CD14-positive monocyte (primary cell): ENCODE results near the gene RASAL2. TPM values are rescaled to one million over a fixed set of nuclear protein-coding genes. Genes with fewer than 3 reads are reported as not detected.

ENCODE experiments used
- DNase-seq, 3 donors: peaks; one replicate each; pipeline ENCODE4 v3.0.0-alpha.2; 2011 to 2022
- H2AFZ ChIP-seq: 2 replicates; pipeline ENCODE4 v1.6.0; 2012; ENCODE audit warnings: mild to moderate bottlenecking, low read depth, low read length, inconsistent platforms; ENCODE audit not compliant: insufficient read depth, poor library complexity, severe bottlenecking
- H3K27ac ChIP-seq, 2 donors: 1 replicate in 1 of 2; 2 replicates in 1 of 2; pipeline ENCODE4 v1.5.1; 2012 to 2013; ENCODE audit warnings: low read length in 2 of 2, control low read depth in 1 of 2, inconsistent platforms in 1 of 2, low read depth in 1 of 2, mild to moderate bottlenecking in 1 of 2
- H3K27me3 ChIP-seq, 2 donors: one replicate each; pipeline versions ENCODE4 v1.6.0 to v1.6.1; 2011 to 2013; ENCODE audit warnings: low read length in 2 of 2; ENCODE audit not compliant: control insufficient read depth in 2 of 2, insufficient read depth in 2 of 2
- H3K36me3 ChIP-seq, 2 donors: replicated peaks in 1 of 2; 1 replicate in 1 of 2; 2 replicates in 1 of 2; pipeline versions ENCODE4 v1.5.1 to v1.6.1; 2012 to 2013; ENCODE audit warnings: low read length in 2 of 2, control low read depth in 1 of 2, inconsistent platforms in 1 of 2, mild to moderate bottlenecking in 1 of 2; ENCODE audit not compliant: insufficient read depth in 2 of 2, control insufficient read depth in 1 of 2
- H3K4me1 ChIP-seq, 2 donors: 1 replicate in 1 of 2; 2 replicates in 1 of 2; pipeline versions ENCODE4 v1.5.1 to v1.6.1; 2012 to 2013; ENCODE audit warnings: low read length in 2 of 2, control low read depth in 1 of 2, inconsistent platforms in 1 of 2, mild to moderate bottlenecking in 1 of 2, moderate library complexity in 1 of 2; ENCODE audit not compliant: insufficient read depth in 2 of 2, control insufficient read depth in 1 of 2
- H3K4me2 ChIP-seq: replicated peaks from 2 replicates; pipeline ENCODE3; 2012; ENCODE audit warnings: low read length, moderate library complexity, mild to moderate bottlenecking; ENCODE audit not compliant: poor library complexity, severe bottlenecking; ENCODE audit errors: extremely low read depth
- H3K4me3 ChIP-seq, 3 experiments: fragments of 200-600 bp in 1 of 3; sonication (generic) in 1 of 3; replicated peaks in 1 of 3; 1 replicate in 2 of 3; 2 replicates in 1 of 3; pipeline ENCODE4 v1.5.1; 2011 to 2013; ENCODE audit warnings: low read length in 3 of 3, mild to moderate bottlenecking in 3 of 3, control low read depth in 2 of 3, low read depth in 2 of 3, inconsistent platforms in 1 of 3, moderate library complexity in 1 of 3
- H3K79me2 ChIP-seq: 2 replicates; pipeline ENCODE4 v1.6.0; 2012; ENCODE audit warnings: mild to moderate bottlenecking, control low read depth, inconsistent platforms, low read length, moderate library complexity; ENCODE audit not compliant: insufficient read depth
- H3K9ac ChIP-seq: 2 replicates; pipeline ENCODE4 v1.6.0; 2017; ENCODE audit warnings: low read length, mild to moderate bottlenecking; ENCODE audit not compliant: insufficient read depth, poor library complexity, severe bottlenecking
- H3K9me3 ChIP-seq, 2 donors: replicated peaks in 1 of 2; 1 replicate in 1 of 2; 2 replicates in 1 of 2; pipeline versions ENCODE4 v1.5.1 to v1.6.1; 2012 to 2013; ENCODE audit warnings: low read length in 2 of 2, control low read depth in 1 of 2; ENCODE audit not compliant: control insufficient read depth in 1 of 2, insufficient read depth in 1 of 2
- H4K20me1 ChIP-seq: 2 replicates; pipeline ENCODE4 v1.6.0; 2012; ENCODE audit warnings: mild to moderate bottlenecking, low read length, control low read depth, moderate library complexity; ENCODE audit not compliant: insufficient read depth
- H3K27ac Mint-ChIP-seq, 7 donors: one replicate each; pipeline ENCODE4 v1.8.0; 2020; ENCODE audit warnings: mild to moderate bottlenecking in 7 of 7, mixed read lengths in 7 of 7, moderate library complexity in 6 of 7, inconsistent platforms in 2 of 7
- H3K27me3 Mint-ChIP-seq, 3 donors: one replicate each; pipeline ENCODE4 v1.8.0; 2021 to 2022; ENCODE audit warnings: low read depth in 3 of 3, mild to moderate bottlenecking in 3 of 3, mixed read lengths in 3 of 3, moderate library complexity in 3 of 3, inconsistent platforms in 1 of 3
- H3K36me3 Mint-ChIP-seq, 2 donors: one replicate each; pipeline ENCODE4 v1.8.0; 2020; ENCODE audit warnings: mixed read lengths in 2 of 2, inconsistent platforms in 1 of 2, mild to moderate bottlenecking in 1 of 2
- H3K4me1 Mint-ChIP-seq: one replicate; pipeline ENCODE4 v1.8.0; 2020; ENCODE audit warnings: mild to moderate bottlenecking, mixed read lengths
- H3K4me3 Mint-ChIP-seq, 2 donors: one replicate each; pipeline ENCODE4 v1.8.0; 2020; ENCODE audit warnings: mild to moderate bottlenecking in 2 of 2, mixed read lengths in 2 of 2, moderate library complexity in 1 of 2
- H3K9me3 Mint-ChIP-seq, 7 donors: one replicate each; pipeline ENCODE4 v1.8.0; 2020 to 2022; ENCODE audit warnings: mixed read lengths in 7 of 7, mild to moderate bottlenecking in 6 of 7, moderate library complexity in 6 of 7, inconsistent platforms in 2 of 7
- CTCF ChIP-seq: fragments of 200-600 bp; IDR thresholded peaks from one replicate; pipeline ENCODE4 v1.8.0; 2022; ENCODE audit warnings: antibody characterized with exemption, mild to moderate bottlenecking
- WGBS: methylation state at CpG from one replicate; pipeline ENCODE4 v1.1.5; 2013; ENCODE audit warnings: missing lambda C conversion rate; ENCODE audit not compliant: insufficient coverage; 5-methylcytosine and 5-hydroxymethylcytosine counted together
- intact Hi-C, 2 donors: fragments of 100-400 bp; cut with micrococcal nuclease; formaldehyde crosslinking; loops; one replicate each; pipeline versions ENCODE4 v1.15.0 to v1.15.1; 2023
- polyA plus RNA-seq, 3 donors: library from polyadenylated mRNA; depleted of rRNA in 1 of 3; unstranded in 2 of 3; stranded (reverse) in 1 of 3; fragments of 300-500 nt in 2 of 3; fragments of >200 nt in 1 of 3; fragmentation: Illumina TruSeq in 2 of 3; gene quantifications; 1 replicate in 2 of 3; 2 replicates in 1 of 3; pipeline ENCODE4 v1.2.3, GENCODE V29; 2012 to 2021

Gene RASAL2
- polyA plus RNA-seq, 3 donors = 0.15 to 1.00 (median 0.63) TPM

- H3K4me2 ChIP-seq = no peak overlapping the region
- H3K36me3 Mint-ChIP-seq = peaks cover 2 to 10% of the 10 kb centered on the region in 2 donors
- no peaks in the 10 kb centered on the region for H3K9me3 ChIP-seq
- H3K4me3 Mint-ChIP-seq = no peak overlapping the region
- H3K4me3 ChIP-seq = no peak overlapping the region
- no peaks in the 10 kb centered on the region for H3K4me1 ChIP-seq
- TF ChIP-seq CTCF = no peak
- H3K9me3 Mint-ChIP-seq = peaks cover 0 to 3% (median 0%) of the 10 kb centered on the region in 7 donors
- H3K27ac ChIP-seq = no peak overlapping the region
- H3K9ac ChIP-seq = no peak overlapping the region
- H3K36me3 ChIP-seq = no peaks in the 10 kb centered on the region
- no peaks in the 10 kb centered on the region for H3K27me3 ChIP-seq
- H3K27ac Mint-ChIP-seq = no peak overlapping the region
- H2AFZ ChIP-seq = no peak overlapping the region
- intact Hi-C loops = no loop called here
- peaks cover 0 to under 1% (median 0%) of the 10 kb centered on the region in 3 donors for H3K27me3 Mint-ChIP-seq
- peaks cover 16% of the 10 kb centered on the region for H3K4me1 Mint-ChIP-seq
- WGBS = no CpG with 5 or more reads among the region's 4 CpGs
- no peaks in the 10 kb centered on the region for H4K20me1 ChIP-seq
- H3K79me2 ChIP-seq = no peaks in the 10 kb centered on the region
- DNase-seq = no peak
Measured at GRCh38 chr1:178477373-178477772, 383.5 kb downstream of the RASAL2 start.

GRCh38 chr1:178477841-178478240 is 383.9 kb downstream of the RASAL2 start:
- intact Hi-C loops = no loop called here
- no peaks in the 10 kb centered on the region for H3K27me3 ChIP-seq
- Mint-ChIP-seq H3K4me3 (no peak overlapping the region), H3K27ac (no peak overlapping the region), H3K27me3 (no peaks in the 10 kb centered on the region), H3K4me1 (peaks cover 16% of the 10 kb centered on the region), H3K9me3 (peaks cover 0 to 3% (median 0%) of the 10 kb centered on the region in 7 donors), H3K36me3 (peaks cover 2 to 10% of the 10 kb centered on the region in 2 donors)
- H3K9me3 ChIP-seq = no peaks in the 10 kb centered on the region
- no peaks in the 10 kb centered on the region for H4K20me1 ChIP-seq
- no peak overlapping the region for H3K4me2 ChIP-seq
- DNase-seq = no peak
- no peak overlapping the region for H2AFZ ChIP-seq
- H3K27ac ChIP-seq = no peak overlapping the region
- no peaks in the 10 kb centered on the region for H3K4me1 ChIP-seq
- no peak for TF ChIP-seq CTCF
- no CpG with 5 or more reads among the region's 1 CpG for WGBS
- no peaks in the 10 kb centered on the region for H3K36me3 ChIP-seq
- H3K4me3 ChIP-seq = no peak overlapping the region
- no peak overlapping the region for H3K9ac ChIP-seq
- no peaks in the 10 kb centered on the region for H3K79me2 ChIP-seq
